HepG2 (cell line): ENCODE measurements around the gene DVL3.

Experiments
- CHCHD3 ChIP-seq: sonication (generic); formaldehyde crosslinking; IDR thresholded peaks from 2 replicates; pipeline ENCODE4 v1.8.0; 2022; ENCODE audit warnings: mild to moderate bottlenecking, missing genetic modification reagents, moderate library complexity
- CTCF ChIP-seq: sonication (generic); formaldehyde crosslinking; IDR thresholded peaks from 2 replicates; pipeline ENCODE4 v1.5.0; 2020; ENCODE audit warnings: mild to moderate bottlenecking, missing genetic modification reagents, moderate library complexity
- HMG20B ChIP-seq: conservative IDR thresholded peaks from 2 replicates; pipeline ENCODE4 v1.6.1; 2016; ENCODE audit warnings: missing genetic modification reagents, missing compliant biosample characterization
- MAFK ChIP-seq, 2 experiments: IDR thresholded peaks in 1 of 2; conservative IDR thresholded peaks in 1 of 2; 2 replicates each; pipeline ENCODE4 v1.6.1; 2011; ENCODE audit warnings: improper control_type of control experiment in 2 of 2, low read length in 2 of 2
- RAD21 ChIP-seq: fragments of 450-650 bp; formaldehyde crosslinking; IDR thresholded peaks from 2 replicates; pipeline ENCODE4 v1.5.0; 2020; ENCODE audit warnings: mild to moderate bottlenecking
- RXRB ChIP-seq: IDR thresholded peaks from 2 replicates; pipeline ENCODE4 v1.6.1; 2016; ENCODE audit warnings: borderline replicate concordance, missing genetic modification reagents, missing compliant biosample characterization
- SP1 ChIP-seq, 2 experiments: fragments of 450-650 bp in 1 of 2; sonication (generic) in 1 of 2; formaldehyde crosslinking in 1 of 2; IDR thresholded peaks; 2 replicates each; pipeline versions ENCODE4 v1.4.0 to v1.6.1; 2016 to 2020; ENCODE audit warnings: missing genetic modification reagents in 1 of 2
- TFAP4 ChIP-seq: sonication (generic); IDR thresholded peaks from 2 replicates; pipeline ENCODE4 v1.6.1; 2016; ENCODE audit warnings: low read depth, borderline replicate concordance
- ZMYM3 ChIP-seq: sonication (generic); formaldehyde crosslinking; IDR thresholded peaks from 2 replicates; pipeline ENCODE4 v1.5.1; 2020; ENCODE audit warnings: mild to moderate bottlenecking, missing genetic modification reagents
- ZNF274 ChIP-seq: sonication (generic); formaldehyde crosslinking; IDR thresholded peaks from 2 replicates; pipeline ENCODE4 v1.5.1; 2020; ENCODE audit warnings: mild to moderate bottlenecking, missing genetic modification reagents
- ZNF543 ChIP-seq: sonication (generic); formaldehyde crosslinking; IDR thresholded peaks from 2 replicates; pipeline ENCODE4 v1.4.0; 2020; ENCODE audit warnings: mild to moderate bottlenecking, missing genetic modification reagents
- TF ChIP-seq, protein P1 (sequence below): sonication (generic); formaldehyde crosslinking; IDR thresholded peaks from 2 replicates; pipeline ENCODE4 v1.8.1; 2023; ENCODE audit warnings: missing genetic modification reagents, inconsistent platforms, borderline replicate concordance
- TF ChIP-seq, protein P2 (sequence below): IDR thresholded peaks from 2 replicates; pipeline ENCODE4 v1.6.1; 2016; ENCODE audit warnings: missing genetic modification reagents, missing compliant biosample characterization

GRCh38 chr3:184177331-184177731 lies 22.2 kb downstream of the DVL3 start:
- TF ChIP-seq RAD21 = no peak
- no peak for TF ChIP-seq ZNF543 (CRISPR knock-in tag)
- TF ChIP-seq TFAP4 = no peak
- TF ChIP-seq CTCF (CRISPR knock-in tag) = no peak
- TF ChIP-seq, protein P1, sequence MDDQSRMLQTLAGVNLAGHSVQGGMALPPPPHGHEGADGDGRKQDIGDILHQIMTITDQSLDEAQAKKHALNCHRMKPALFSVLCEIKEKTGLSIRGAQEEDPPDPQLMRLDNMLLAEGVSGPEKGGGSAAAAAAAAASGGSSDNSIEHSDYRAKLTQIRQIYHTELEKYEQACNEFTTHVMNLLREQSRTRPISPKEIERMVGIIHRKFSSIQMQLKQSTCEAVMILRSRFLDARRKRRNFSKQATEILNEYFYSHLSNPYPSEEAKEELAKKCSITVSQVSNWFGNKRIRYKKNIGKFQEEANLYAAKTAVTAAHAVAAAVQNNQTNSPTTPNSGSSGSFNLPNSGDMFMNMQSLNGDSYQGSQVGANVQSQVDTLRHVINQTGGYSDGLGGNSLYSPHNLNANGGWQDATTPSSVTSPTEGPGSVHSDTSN (CRISPR knock-in tag) = no peak
- TF ChIP-seq RXRB (CRISPR knock-in tag) = no peak
- no peak for TF ChIP-seq SP1 (IDR thresholded peaks at IDR 0.05)
- TF ChIP-seq SP1 (CRISPR knock-in tag; IDR thresholded peaks at IDR 0.05) = no peak
- TF ChIP-seq MAFK (conservative IDR thresholded peaks at IDR 0.05 in 1 of 2, IDR thresholded peaks at IDR 0.05 in 1 of 2; ENCODE audit: low read length in 2 of 2) = peak; percentile 88 to 92
- TF ChIP-seq, protein P2, sequence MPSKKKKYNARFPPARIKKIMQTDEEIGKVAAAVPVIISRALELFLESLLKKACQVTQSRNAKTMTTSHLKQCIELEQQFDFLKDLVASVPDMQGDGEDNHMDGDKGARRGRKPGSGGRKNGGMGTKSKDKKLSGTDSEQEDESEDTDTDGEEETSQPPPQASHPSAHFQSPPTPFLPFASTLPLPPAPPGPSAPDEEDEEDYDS (CRISPR knock-in tag) = no peak
- TF ChIP-seq ZMYM3 = no peak
- TF ChIP-seq ZNF274 (CRISPR knock-in tag) = no peak
- no peak for TF ChIP-seq HMG20B
- no peak for TF ChIP-seq CHCHD3 (CRISPR knock-in tag)
